ENCODE results near the gene GRXCR1.

The GRXCR1 gene

GRCh38 chr4:42942216-42942615, 49.7 kb downstream of the GRXCR1 start:
- no peak for DNase-seq

- peak; percentile 43 for DNase-seq
Measured at GRCh38 chr4:42945874-42946273, 53.4 kb downstream of the GRXCR1 start.

- DNase-seq, result no peak
Measured at GRCh38 chr4:42953321-42953720, 60.8 kb downstream of the GRXCR1 start.

- peak; percentile 78 for DNase-seq
Measured at GRCh38 chr4:42954963-42955669, 62.6 kb downstream of the GRXCR1 start.

- peak; percentile 44 for DNase-seq
Measured at GRCh38 chr4:42955746-42956505, 63.4 kb downstream of the GRXCR1 start.

- DNase-seq, result peak; percentile 34
Measured at GRCh38 chr4:42965326-42965725, 72.8 kb downstream of the GRXCR1 start.

- no peak for DNase-seq
Measured at GRCh38 chr4:42985976-42986375, 93.5 kb downstream of the GRXCR1 start.

GRCh38 chr4:42995343-42995944, 102.9 kb downstream of the GRXCR1 start:
- peak; percentile 78 for DNase-seq

- DNase-seq, result no peak
Measured at GRCh38 chr4:43008793-43009192, 116.3 kb downstream of the GRXCR1 start.

GRCh38 chr4:43014256-43014655, 121.7 kb downstream of the GRXCR1 start:
- peak; percentile 99 for DNase-seq

GRCh38 chr4:43041632-43042031, 149.1 kb downstream of the GRXCR1 start:
- no peak for DNase-seq

GRCh38 chr4:43047058-43047457, 154.5 kb downstream of the GRXCR1 start:
- DNase-seq, result peak; percentile 94

GRCh38 chr4:43048570-43048969, 156.1 kb downstream of the GRXCR1 start:
- no peak for DNase-seq

- DNase-seq, result peak; percentile 20
Measured at GRCh38 chr4:43049326-43049725, 156.8 kb downstream of the GRXCR1 start.

- DNase-seq, result no peak
Measured at GRCh38 chr4:43066415-43066814, 173.9 kb downstream of the GRXCR1 start.

- DNase-seq, result no peak
Measured at GRCh38 chr4:43071069-43071468, 178.6 kb downstream of the GRXCR1 start.

All from NCI-H1092 treated with DMSO at 0.1 percent for 48 hours (cell line).